ENCODE measurements around the gene ARHGEF19. TPM values are rescaled to one million over a fixed set of nuclear protein-coding genes. Genes with fewer than 3 reads are reported as not detected.
A peak's percentile ranks its signal among the peaks of the same experiment; 100 is the strongest.
"Not testable (repeated sequence)": the region's sequence is repeated elsewhere in the genome, so short reads cannot be mapped to it uniquely, and the experiment has no call there.

The ARHGEF19 gene
- total RNA-seq, 1 donor from 2014 or later, result 15.6 TPM

- H3K27me3 ChIP-seq (ENCODE audit: low read depth), result no peaks in the 10 kb centered on the region
- no peaks in the 10 kb centered on the region for H3K9me3 ChIP-seq
- no peak overlapping the region for H3K27ac ChIP-seq
- no peaks in the 10 kb centered on the region for H3K36me3 ChIP-seq
- intact Hi-C loops (cut with DNase I), result no loop called here
- DNase-seq (no peak), ATAC-seq (peak; percentile 80 to 85)
- TF ChIP-seq, protein P1, sequence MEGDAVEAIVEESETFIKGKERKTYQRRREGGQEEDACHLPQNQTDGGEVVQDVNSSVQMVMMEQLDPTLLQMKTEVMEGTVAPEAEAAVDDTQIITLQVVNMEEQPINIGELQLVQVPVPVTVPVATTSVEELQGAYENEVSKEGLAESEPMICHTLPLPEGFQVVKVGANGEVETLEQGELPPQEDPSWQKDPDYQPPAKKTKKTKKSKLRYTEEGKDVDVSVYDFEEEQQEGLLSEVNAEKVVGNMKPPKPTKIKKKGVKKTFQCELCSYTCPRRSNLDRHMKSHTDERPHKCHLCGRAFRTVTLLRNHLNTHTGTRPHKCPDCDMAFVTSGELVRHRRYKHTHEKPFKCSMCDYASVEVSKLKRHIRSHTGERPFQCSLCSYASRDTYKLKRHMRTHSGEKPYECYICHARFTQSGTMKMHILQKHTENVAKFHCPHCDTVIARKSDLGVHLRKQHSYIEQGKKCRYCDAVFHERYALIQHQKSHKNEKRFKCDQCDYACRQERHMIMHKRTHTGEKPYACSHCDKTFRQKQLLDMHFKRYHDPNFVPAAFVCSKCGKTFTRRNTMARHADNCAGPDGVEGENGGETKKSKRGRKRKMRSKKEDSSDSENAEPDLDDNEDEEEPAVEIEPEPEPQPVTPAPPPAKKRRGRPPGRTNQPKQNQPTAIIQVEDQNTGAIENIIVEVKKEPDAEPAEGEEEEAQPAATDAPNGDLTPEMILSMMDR (IDR thresholded peaks at IDR 0.05), result no peak
- peaks cover 21% of the 10 kb centered on the region for H3K4me1 ChIP-seq
- peak overlapping the region; percentile 51 for H3K4me3 ChIP-seq
Measured at GRCh38 chr1:16167331-16168143, 44.9 kb downstream of the ARHGEF19 start.

DNA sequence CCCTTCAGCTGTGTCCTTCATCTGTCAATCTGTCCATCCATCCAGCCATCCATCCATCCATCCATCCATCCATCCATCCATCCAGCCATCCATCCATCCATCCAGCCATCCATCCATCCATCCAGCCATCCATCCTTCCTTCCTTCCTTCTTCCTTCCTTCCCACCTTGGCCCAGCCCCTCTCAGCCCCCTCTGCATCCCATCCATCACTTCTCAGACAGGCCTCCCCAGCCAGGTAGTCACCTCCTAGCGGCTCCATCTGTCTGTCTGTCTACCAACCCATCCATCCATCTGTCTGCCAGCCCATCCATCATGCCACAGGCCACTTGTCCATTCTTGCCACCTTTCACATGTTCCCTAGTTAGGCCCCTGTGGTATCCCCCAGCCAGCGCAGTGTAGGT, 46.3 kb downstream of the ARHGEF19 start:
- Histone ChIP-seq H3K27me3 (ENCODE audit: low read depth) (no peaks in the 10 kb centered on the region), H3K4me3 (no peak overlapping the region), H3K9me3 (no peaks in the 10 kb centered on the region), H3K36me3 (no peaks in the 10 kb centered on the region), H3K4me1 (peaks cover 21% of the 10 kb centered on the region), H3K27ac (no peak overlapping the region)
- ATAC-seq (no peak), DNase-seq (no peak)
- intact Hi-C loops (cut with DNase I), result no loop called here
- TF ChIP-seq, protein P1 (IDR thresholded peaks at IDR 0.05), result no peak

GRCh38 chr1:16165548-16165947, 46.9 kb downstream of the ARHGEF19 start:
- no peak overlapping the region for H3K27ac ChIP-seq
- ATAC-seq, result no peak

GRCh38 chr1:16165073-16165364, 47.4 kb downstream of the ARHGEF19 start:
- no peak overlapping the region for H3K4me3 ChIP-seq
- intact Hi-C loops (cut with DNase I), result no loop called here
- TF ChIP-seq, protein P1 (IDR thresholded peaks at IDR 0.05), result no peak
- ATAC-seq (no peak), DNase-seq (no peak)
- no peaks in the 10 kb centered on the region for H3K36me3 ChIP-seq
- H3K27me3 ChIP-seq (ENCODE audit: low read depth), result no peaks in the 10 kb centered on the region
- no peaks in the 10 kb centered on the region for H3K9me3 ChIP-seq
- peaks cover 21% of the 10 kb centered on the region for H3K4me1 ChIP-seq
- H3K27ac ChIP-seq, result no peak overlapping the region

More at GRCh38 chr1:16165548-16165947, 46.9 kb downstream of the ARHGEF19 start:
- no peak for DNase-seq
- H3K4me1 ChIP-seq, result peaks cover 21% of the 10 kb centered on the region
- intact Hi-C loops (cut with DNase I), result no loop called here
- H3K36me3 ChIP-seq, result no peaks in the 10 kb centered on the region
- H3K27me3 ChIP-seq (ENCODE audit: low read depth), result no peaks in the 10 kb centered on the region
- H3K4me3 ChIP-seq, result no peak overlapping the region
- H3K9me3 ChIP-seq, result no peaks in the 10 kb centered on the region
- TF ChIP-seq, protein P1 (IDR thresholded peaks at IDR 0.05), result no peak

GRCh38 chr1:16164213-16165072, 48.0 kb downstream of the ARHGEF19 start:
- ATAC-seq (peak in 1 of 2 donors; percentile 23), DNase-seq (no peak)
- Histone ChIP-seq H3K4me3 (no peak overlapping the region), H3K27ac (no peak overlapping the region), H3K9me3 (no peaks in the 10 kb centered on the region), H3K4me1 (peaks cover 21% of the 10 kb centered on the region), H3K27me3 (ENCODE audit: low read depth) (no peaks in the 10 kb centered on the region), H3K36me3 (no peaks in the 10 kb centered on the region)
- intact Hi-C loops (cut with DNase I), result no loop called here
- TF ChIP-seq, protein P1 (IDR thresholded peaks at IDR 0.05), result no peak

DNA sequence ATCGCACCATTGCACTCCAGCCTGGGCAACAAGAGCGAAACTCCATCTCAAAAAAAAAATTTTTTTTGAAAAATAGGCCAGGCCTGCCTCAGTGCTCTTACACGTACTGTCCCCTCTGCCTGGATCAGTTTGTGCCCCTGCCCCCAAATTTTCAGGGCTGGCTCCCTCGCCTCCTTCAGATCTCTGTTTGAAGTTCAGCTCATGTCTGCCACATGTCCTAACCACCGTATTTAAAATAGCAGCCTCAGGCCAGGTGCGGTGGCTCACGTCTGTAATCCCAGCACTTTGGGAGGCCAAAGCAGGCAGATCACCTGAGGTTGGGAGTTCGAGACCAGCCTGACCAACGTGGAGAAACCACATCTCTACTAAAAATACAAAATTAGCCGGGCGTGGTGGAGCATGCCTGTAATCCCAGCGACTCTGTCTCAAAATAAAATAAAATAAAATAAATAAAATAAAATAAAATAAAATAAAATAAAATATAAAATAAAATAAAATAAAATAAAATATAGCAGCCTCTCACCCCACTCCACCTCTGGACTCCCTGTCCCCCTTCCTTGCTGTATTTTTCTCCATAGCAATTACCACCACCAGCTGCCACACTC, 48.7 kb downstream of the ARHGEF19 start:
- H3K27ac ChIP-seq; intact Hi-C loops (cut with DNase I); H3K36me3 ChIP-seq; DNase-seq; H3K27me3 ChIP-seq (ENCODE audit: low read depth); ATAC-seq; H3K9me3 ChIP-seq; H3K4me3 ChIP-seq: not testable (repeated sequence)
- peaks cover 21% of the 10 kb centered on the region for H3K4me1 ChIP-seq

Measured in lower lobe of right lung (tissue), 2 donors.